NCI-H187 (cell line): ENCODE results near the gene ADAMTS4.
"Not testable (repeated sequence)": the region's sequence is repeated elsewhere in the genome, so short reads cannot be mapped to it uniquely, and the experiment has no call there.

ENCODE experiments used
- DNase-seq, 2 experiments: peaks; one replicate each; lab custom pipeline; 2025; lab: John Stamatoyannopoulos, UW

The ADAMTS4 gene

GRCh38 chr1:161198897-161199431, at the start of gene ADAMTS4:
Gene ADAMTS4 (minus strand): TSS chr1:161199054. CDS start chr1:161198627, 427 bp downstream.
- DNase-seq = no peak

GRCh38 chr1:161244888-161245287, 46.0 kb upstream of the ADAMTS4 start:
- no peak for DNase-seq

GRCh38 chr1:161242313-161242712, 43.5 kb upstream of the ADAMTS4 start:
- no peak for DNase-seq

GRCh38 chr1:161241682-161242081, 42.8 kb upstream of the ADAMTS4 start:
- no peak for DNase-seq

- DNase-seq = no peak
These were observed 39.2 kb upstream of the ADAMTS4 start, which contains the start of gene NR1I3 for GRCh38 chr1:161238039-161238473. Gene NR1I3 (minus strand): TSS chr1:161238203. CDS start chr1:161236565, 1,638 bp downstream.

GRCh38 chr1:161235957-161236775, 37.3 kb upstream of the ADAMTS4 start:
- no peak for DNase-seq

GRCh38 chr1:161233102-161233501, 34.2 kb upstream of the ADAMTS4 start:
- DNase-seq = no peak

GRCh38 chr1:161230762-161231161, 31.9 kb upstream of the ADAMTS4 start:
- DNase-seq = no peak

GRCh38 chr1:161229896-161230295, 31.0 kb upstream of the ADAMTS4 start:
- DNase-seq = no peak

GRCh38 chr1:161228032-161228431, 29.2 kb upstream of the ADAMTS4 start:
- DNase-seq = no peak

GRCh38 chr1:161227196-161227871, 28.5 kb upstream of the ADAMTS4 start:
- DNase-seq = peak; percentile 83 to 85

- no peak for DNase-seq
These were observed 27.9 kb upstream of the ADAMTS4 start for GRCh38 chr1:161226759-161227158.

GRCh38 chr1:161226320-161226711, 27.5 kb upstream of the ADAMTS4 start:
- DNase-seq = no peak

- peak; percentile 98 to 99 for DNase-seq
These were observed 26.9 kb upstream of the ADAMTS4 start, which contains the start of gene TOMM40L for GRCh38 chr1:161225534-161226319. Gene TOMM40L (plus strand): TSS chr1:161226060. CDS start chr1:161226490, 430 bp downstream.

GRCh38 chr1:161225178-161225533, 26.3 kb upstream of the ADAMTS4 start:
- DNase-seq = no peak

- not testable (repeated sequence) for DNase-seq
These were observed 25.8 kb upstream of the ADAMTS4 start for GRCh38 chr1:161224695-161225087.

- no peak for DNase-seq
These were observed 25.2 kb upstream of the ADAMTS4 start for GRCh38 chr1:161223805-161224694.

- no peak for DNase-seq
These were observed 23.5 kb upstream of the ADAMTS4 start for GRCh38 chr1:161222175-161223019.

- DNase-seq = no peak
These were observed 21.1 kb upstream of the ADAMTS4 start for GRCh38 chr1:161220002-161220401.
